ENCODE data around the gene SUN1.
"Not testable (repeated sequence)": the region's sequence is repeated elsewhere in the genome, so short reads cannot be mapped to it uniquely, and the experiment has no call there.

The SUN1 gene

GRCh38 chr7:922334-923107, 90.2 kb downstream of the SUN1 start:
- DNase-seq: no peak

- DNase-seq: no peak
Measured at GRCh38 chr7:923108-924041, 91.1 kb downstream of the SUN1 start.

GRCh38 chr7:924042-924441, 91.8 kb downstream of the SUN1 start:
- DNase-seq: not testable (repeated sequence)
